Stimulated activated naive CD4-positive, alpha-beta T cell (primary cell): Measurements from ENCODE around the gene MAPK4.
"Not testable (repeated sequence)": the region's sequence is repeated elsewhere in the genome, so short reads cannot be mapped to it uniquely, and the experiment has no call there.

Source experiments
- DNase-seq, 6 experiments: peaks; one replicate each; lab custom pipeline; 2025; lab: John Stamatoyannopoulos, UW

Gene MAPK4

DNA sequence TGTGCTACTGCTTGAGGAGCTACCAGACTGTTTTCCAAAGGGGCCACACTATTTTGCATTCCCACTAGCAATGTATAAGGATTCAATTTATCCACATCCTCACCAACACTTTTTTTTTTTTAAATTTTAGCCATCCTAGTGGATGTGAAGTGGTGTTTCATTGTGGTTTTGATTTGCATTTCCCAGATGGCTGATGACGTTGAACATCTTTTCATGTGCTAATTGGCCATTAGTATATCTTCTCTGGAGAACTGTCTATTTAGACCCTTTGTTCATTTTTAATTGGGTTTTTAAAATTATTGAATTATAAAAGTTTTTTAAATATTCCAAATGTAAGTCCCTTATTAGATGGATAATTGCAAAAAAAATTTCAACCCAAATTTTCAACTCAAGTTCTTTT, 121.1 kb downstream of the MAPK4 start:
- no peak for DNase-seq

DNA sequence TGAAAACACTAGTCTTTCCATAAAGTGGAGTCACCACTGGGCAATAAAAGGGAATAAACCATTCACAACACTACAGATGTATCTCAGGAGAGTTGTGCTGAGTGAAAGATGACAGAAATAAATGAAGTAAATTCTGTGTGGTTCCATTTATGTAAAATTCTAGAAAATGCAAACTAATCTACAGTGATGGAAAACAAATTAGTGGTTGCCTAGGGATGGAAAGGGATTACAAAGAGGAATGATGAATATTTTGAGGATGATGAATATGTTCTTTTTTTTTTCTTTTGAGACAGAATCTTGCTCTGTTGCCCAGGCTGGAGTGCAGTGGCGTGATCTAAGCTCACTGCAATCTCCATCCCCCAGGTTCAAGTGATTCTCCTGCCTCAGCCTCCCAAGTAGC, 123.0 kb downstream of the MAPK4 start:
- DNase-seq: no peak

DNA sequence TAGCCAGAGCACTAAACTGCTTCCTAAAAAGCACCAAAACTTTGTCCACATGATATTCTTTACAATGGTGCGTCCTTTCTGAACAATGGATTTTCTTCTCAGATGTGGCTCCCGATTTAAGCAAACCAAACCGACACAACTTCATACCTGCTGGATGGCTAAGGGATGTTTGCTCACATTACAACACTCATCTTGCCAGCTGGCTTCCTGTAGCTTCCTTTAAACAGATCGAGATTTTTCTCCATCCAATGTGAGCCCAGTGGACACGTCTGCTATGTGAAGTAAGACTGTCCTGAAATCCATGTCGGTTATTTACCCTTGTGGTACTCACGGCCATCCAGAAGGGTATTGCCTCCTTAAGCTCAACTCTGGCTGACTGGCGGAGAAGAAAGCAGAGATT, 126.5 kb downstream of the MAPK4 start:
- no peak for DNase-seq

DNA sequence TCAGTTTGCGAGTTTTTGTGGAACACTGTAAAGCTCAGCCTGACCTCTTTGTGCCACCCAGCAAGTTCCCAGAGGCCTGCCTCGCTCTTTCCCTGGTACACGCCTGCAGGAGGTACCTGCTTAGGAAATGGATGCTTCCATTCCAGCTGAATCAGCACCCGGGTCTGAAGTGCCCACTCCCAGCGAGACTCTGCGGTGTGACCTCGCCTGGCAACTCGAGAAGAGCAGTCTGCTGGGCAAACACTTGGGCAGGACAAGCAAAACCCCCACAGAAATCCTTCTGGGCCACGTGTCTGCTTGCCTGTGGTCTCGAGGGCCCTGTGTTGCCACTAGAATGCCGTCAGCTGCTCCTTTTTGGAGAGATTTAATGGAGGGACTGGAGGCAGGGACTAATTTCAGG, 127.6 kb downstream of the MAPK4 start:
- DNase-seq: no peak

DNA sequence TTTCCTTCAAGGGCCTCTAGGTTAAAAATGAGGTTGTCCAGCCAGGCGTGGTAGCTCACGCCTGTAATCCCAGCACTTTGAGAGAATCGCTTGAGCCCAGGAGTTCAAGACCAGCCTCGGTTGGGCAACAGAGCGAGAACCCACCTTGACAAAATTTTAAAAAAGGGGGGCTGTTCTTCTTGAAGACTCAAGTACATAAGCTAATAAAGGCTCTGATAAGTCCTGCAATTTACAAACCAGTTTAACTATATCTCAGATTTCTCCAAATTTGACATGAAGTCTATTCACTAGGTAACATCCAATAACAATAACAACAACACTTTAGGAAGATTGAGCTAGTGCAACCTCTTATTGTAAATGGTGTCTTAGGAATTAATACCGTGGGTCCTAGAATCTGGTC, 129.7 kb downstream of the MAPK4 start:
- DNase-seq: no peak

DNA sequence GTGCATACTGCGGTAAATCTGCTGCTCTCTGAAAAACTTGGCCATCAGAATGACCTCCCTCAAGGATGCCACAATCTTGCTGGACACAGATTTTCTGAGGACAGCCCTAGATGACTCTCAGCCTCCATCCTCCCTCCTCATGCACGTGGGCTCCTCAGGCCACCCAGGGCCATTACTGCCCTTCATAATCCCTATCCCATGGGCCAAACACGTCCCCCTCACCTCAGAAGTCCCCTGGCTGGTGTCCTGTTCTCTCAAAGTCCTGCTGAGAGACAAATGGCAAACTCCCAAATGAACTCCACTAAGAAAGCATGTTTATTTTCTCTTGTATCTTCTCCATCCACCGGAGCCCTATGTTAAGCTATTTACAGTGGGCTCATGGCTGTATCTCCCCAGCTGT, 134.3 kb downstream of the MAPK4 start:
- no peak for DNase-seq

DNA sequence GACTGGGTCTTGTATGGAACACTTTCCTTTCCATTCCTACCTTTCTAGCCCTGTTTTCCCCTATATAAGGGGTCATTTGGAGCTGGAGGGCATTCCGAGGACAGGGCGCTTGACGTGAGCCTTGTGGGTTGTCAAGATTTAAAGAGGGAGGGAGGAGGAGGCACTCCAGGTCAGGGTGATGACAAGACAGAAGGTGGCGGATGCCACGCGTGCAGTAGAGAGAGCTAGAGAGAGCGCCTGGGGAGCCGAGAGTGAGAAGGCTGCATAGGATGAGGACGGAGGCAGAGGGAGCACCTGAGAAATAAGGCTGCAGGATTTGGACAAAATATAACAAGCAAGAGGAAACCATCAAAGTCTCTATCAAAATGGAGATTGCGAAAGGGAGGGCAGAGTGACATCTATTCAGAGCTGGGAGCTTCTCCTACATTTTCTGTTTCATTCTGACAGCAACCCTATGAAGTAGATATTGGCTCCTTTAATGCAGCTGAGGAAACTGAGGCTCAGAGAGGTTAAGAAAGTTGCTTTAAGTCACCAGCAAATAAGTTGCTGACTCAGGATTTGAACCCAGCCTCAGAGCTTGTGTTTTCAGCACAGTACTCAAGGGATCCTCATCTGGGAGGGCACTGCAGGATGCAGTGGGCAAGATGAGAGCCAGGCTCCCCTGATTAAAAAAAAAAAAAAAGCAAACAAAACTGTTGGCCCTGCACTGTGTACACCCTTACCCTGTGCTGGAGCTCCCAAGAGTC, 135.7 kb downstream of the MAPK4 start:
- DNase-seq: no peak

DNA sequence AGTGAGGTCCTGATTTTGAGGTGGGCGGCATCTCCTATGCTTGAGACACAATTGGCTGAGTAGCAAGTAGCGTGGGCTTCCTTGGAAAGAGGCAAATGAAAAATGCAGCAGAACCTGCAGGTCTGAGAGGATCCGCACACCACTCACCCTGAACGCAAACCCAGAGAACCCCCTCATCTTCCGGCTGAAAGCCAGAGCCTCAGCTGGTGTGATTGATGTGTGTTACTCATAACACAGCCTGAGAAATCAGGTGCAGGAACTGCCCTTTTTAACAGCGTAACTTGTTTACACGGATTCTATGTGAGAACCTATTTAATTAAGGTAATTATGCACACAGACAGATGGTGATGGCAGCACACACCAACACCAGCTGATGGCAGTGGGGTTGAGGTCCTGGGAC, 136.5 kb downstream of the MAPK4 start:
- no peak for DNase-seq

DNA sequence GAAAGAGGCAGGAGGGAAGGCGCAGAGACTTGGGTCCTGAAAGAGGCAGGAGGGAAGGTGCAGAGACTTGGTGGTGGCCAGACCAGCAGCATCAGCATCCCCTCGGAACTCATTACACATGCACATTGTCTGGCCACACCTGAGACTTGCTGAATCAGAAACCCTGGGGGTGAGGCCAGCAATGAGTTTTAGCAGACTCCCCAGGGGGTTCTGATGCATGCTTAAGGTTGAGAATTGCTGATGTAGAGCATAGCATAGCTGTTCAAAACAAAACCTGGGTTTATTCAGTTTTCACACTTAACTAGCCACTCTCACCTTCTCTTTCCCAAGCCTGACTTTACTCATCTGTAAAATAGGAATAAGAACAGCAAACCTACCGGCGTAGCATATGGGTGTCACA, 137.0 kb downstream of the MAPK4 start:
- DNase-seq: no peak

DNA sequence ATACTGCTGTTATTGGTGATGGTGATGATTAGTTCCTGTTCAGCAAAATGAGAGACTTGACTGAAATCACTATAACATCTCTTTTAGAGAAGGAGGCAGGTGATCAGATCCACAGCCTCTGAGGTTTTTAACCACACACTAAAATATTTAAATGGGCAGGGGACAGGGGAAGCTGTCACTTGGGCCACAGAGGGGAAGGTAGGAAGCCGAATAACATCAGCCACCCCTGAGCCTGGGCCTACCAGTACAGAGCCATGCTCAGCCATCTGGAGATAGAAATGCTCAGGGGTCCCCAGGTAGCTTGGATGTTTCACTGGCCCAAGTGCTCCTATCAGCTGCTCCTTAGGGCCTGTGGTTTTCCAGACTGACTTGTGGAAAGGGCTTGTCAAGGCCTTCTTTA, 137.6 kb downstream of the MAPK4 start:
- no peak for DNase-seq

DNA sequence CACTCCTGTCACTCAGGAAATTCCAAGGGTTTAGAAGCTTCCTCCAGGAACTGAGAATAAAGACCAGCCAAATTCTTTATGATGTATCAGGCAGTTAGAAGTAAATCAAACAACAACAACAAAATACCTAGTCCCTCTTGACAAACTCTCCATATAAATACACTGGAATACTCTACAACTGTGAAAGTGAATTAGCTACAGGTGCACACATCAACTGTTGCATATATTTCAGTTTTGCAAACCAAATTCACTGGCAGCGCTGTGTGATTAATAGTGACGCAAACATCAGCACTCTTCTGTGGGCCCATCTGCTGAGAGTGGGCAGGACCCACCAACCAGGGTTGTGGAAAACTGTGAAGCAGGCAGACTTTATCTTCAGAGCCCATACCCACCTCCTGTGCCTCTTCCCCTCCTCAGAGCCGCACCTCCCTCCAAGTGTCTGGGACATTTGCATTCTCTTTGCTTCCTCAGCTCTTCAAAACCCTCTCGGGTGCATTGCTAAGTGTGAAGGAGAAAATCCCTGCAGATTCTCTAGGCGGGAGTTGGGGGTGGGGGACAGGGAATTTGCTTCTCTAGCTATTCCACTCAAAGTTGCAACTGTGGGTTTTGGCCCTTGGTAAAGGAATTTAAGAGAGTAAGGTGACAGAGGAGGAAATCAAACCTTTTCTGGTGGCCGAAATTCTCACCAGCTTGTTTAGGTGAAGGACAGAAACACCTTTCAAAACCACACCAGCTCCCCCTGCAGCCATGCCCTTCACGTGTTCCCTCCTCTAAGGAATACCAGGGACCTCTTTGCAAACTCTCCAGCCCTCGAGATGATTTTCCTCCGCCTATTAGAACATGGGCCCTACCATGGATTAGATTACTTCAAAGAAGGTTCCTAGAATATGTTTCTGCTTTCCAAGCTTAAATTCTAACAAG, 140.6 kb downstream of the MAPK4 start:
- no peak for DNase-seq

DNA sequence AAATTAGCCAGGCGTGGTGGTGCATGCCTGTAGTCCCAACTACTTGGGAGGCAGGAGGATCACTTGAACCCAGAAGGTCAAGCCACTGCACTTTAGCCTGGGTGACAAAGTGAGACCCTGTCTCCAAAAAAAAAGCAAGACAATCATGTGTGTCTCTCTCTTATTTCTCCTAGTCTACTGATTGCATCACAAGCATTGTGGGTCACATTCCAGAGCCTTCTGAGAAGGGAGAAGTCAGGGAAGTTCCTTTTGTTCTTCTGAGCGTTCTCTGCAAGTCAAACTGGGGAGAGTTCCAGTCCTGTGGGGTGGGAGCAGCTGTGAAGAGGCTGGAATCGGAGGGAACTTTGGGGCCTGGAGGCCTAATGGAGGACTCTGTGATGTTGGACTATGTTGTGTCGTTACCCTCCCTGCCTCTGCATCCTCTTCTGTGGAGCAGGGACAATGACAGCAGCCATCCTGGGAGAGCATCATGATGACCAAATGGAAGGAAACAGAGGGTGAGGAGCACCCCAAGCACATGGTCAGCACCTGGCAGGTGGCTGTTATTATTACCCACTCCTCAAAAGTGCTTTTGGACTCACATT, 144.6 kb downstream of the MAPK4 start:
- DNase-seq: no peak

DNA sequence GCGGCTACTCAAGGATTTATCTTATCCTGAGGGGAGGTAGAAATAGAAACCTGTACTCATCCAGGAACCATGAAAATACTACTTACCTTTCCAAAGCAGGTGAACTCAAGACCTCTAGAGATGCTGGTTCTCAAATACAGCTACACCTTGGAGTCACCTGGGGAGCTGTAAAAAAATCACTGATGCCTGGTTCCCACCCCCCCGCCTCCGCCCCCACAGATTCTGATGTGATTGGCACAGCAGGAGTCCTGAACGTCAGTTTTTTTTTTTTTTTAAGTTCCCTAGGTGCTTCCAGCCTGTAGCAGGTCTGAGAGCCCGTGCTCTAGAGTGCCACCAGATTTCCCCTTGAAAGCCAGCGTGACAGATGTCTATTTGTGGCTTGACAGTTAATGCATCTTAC, 146.3 kb downstream of the MAPK4 start:
- no peak for DNase-seq

DNA sequence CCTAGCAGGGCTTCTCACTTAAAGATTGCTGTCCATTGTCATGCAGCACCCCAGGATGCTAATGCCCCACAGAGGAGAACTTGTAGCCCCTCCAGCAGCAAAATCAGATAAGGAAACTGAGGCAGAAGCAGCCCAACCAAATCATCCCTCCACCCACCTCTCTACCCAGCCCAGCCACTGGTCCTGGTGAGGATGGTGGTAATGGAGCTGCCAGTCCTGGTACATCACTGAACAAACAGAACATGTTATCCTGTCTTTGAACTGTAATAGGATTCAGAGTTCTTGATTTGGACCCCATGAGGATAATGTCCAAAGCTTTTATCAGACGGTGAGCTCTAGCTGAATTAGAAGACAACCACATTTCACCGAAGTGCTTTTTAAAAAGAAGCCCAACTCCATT, 146.8 kb downstream of the MAPK4 start:
- no peak for DNase-seq

DNA sequence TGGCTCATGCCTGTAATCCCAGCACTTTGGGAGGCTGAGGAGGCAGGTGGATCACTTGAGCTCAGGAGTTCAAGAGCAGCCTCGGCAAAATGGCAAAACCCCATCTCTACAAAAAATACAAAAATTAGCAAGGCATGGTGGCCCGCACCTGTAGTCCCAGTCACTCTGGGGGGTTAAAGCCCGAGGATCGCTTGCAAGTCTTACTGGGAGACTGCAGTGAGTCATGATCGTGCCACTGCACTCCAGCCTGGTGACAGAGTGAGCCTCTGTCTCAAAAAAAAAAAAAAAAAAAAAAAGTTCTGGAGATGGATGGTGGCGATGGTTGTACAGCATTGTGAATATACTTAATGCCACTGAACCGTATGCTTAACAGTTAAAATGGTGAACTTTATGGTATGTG, 147.4 kb downstream of the MAPK4 start:
- DNase-seq: not testable (repeated sequence)

DNA sequence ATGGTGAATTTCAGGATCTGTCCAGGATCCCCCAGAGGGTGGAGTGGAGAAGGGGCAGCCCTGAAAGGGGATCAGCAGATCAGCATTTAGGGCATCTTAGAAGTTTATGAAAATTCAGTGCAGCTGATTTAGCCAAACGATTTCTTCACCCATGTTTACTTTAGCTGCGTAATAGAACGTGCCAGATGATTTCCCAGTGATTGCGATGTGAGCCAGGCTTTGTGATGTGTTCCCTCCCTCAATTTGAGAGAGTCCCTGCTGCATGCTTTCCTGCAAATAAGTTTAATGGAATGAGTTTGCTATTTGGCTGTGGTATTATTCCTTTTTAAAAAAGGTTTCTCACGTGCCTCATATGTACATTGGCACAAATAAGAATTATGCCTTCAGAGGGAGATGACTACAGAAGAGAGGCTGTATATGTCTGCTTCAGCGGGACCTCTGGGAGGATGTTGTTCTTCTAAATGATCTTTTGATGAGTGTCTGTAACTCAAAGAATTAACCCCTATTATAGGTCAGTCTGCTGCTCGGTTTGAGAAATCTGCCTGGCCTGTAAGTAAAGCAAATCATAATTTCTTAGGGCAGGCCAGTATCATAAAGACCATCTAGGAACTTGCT, 148.1 kb downstream of the MAPK4 start:
- no peak for DNase-seq

DNA sequence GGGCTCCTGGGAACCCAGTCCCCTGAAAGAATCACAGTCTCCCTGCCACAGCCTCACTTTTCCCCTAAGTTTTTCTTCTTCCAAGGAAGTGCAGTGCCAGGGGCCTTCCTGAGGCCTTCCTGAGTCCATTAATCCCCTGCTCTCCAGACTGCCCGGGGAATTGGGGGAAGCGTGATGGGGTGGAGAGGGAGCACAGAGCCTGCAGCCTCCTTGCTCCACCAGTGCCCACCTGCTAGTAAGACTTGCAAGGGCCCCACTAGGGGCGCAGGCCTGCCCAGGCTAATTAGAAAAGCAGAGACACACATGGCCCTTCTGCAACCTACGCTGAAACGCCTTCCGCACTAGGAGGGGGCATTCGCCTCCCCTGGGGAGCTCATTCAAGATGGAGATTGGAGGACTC, 149.3 kb downstream of the MAPK4 start:
- DNase-seq: no peak

DNA sequence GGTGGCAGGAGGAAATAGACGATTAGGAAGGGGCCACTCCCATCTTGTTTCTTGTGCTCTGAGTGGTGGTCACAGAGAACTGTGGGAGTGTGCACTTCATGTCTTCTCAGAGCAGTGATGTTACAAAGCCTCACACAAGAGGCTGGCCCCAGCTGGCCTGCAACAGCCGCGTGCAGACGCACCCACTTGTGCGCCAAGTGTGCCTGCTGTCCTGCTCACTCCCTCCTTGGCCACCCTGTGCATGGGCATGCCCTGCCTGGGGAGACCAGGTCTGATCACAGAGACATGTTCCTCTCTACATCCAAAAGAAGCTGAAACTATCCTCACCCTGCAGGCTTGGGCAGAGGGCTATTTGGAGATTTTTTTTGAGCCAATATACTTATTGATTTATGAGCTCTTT, 151.5 kb downstream of the MAPK4 start:
- DNase-seq: no peak

DNA sequence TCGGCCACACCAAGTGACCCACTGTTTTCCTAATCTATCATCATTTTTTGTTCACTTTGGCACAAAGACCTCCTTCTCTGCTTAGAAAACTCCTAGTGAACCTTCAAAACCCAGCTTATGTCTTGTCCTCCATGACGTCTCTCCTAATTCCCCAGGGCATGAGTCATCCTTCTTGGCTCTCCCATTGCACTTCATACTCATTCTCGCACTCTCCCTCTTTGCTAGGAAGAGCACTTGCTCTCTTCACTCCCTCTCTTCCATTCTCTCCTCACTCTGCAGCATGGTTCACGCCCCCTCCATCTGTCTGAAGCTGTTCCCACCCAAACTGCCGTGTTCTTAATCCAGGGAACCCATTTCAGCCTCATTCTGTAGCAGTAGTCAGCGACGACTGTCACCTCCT, 156.0 kb downstream of the MAPK4 start:
- no peak for DNase-seq

DNA sequence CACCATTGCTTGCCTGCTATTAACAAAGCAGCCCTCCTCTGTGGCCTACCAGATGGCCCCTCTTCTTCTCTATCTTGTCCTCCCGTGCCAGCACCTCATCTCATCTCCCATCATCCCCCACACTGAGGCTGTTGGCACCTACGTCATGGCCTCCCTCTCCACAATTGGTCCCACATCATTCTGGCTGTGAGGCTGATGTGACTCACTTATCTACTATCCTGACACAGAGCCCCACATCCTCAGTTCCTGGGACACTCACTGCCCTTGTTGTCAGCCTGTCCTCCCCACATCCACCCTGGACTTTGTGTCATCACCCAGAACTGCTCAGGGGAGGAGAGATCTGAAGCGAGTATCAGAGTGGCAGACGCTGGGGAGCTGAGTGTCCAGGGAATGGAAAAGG, 157.0 kb downstream of the MAPK4 start:
- no peak for DNase-seq

DNA sequence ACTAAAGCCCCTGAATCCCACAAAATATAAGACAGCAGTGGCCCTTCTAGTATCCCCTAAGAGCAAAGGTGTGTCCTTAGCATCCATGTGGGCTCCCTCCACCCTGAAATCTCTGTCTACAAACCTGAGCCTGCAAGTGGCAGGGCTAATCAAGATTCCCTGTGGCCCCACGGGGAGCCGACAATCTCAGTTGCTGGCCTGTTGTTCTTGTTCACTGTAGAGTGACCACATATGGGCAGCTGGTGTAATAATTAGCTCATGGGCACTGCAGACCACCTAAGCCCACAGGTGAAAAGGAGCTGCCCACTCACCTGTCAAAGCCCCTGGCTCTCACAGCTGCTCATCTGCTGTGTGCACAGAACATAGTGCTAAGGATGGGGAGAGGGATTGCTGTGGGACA, 157.7 kb downstream of the MAPK4 start:
- no peak for DNase-seq

DNA sequence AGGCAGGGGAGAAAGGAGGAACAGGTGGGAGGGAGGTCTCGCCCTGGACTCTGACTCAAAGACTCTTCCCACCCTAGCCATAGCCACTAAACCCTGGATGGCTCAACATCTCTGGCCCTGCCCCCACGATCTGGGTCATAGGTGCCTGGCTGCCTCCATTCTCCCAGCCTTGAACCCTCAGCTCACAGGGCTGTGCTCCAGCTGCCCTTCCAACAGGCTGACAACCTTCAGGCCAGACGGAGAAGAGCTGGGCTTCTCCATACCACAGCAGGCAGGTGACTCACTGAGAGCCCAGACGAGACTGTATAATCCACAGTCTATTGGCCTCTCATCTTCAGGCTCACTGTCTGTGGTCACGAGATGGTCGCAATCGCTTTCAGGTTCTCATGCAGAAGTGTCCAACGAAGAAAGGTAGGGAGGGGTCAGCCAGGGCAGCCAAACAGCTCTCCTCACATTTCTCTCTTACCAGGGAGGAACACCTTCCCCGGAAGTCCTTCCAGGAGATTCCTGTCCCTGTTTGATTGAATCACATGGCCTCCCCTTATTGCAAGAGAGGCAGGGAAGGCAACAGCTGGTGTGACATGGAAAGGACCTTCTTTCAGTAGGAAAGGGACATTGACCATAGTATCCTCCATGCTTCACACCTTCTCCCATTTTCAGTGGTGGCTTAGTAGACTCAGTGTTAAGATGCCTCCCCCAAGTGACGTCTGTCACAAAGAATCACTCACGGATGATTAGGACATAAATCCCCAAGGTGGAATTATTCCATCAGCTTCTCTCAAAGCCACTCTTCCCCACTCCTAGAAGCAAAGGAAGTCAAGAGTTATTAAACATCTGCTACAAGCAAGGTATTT, 159.8 kb downstream of the MAPK4 start:
- no peak for DNase-seq
